GM13977 (cell line): ENCODE data around the gene CTNNA2.

Experiments
- DNase-seq: peaks from one replicate; pipeline ENCODE4 v3.0.0; 2012; ENCODE audit warnings: low spot score
- in situ Hi-C: fragments of 300-500 bp; cut with MboI; formaldehyde crosslinking; loops from one replicate; pipeline ENCODE4 v1.12.0; 2022; ENCODE audit warnings: low sequenced_read_pairs, low pct_unique_long_range_greater_than_20kb, mixed read lengths, inconsistent platforms; ENCODE audit not compliant: unreplicated experiment
- TF ChIP-seq, protein P1 (sequence below): IDR thresholded peaks from 2 replicates; pipeline ENCODE4 v1.5.1; 2012; ENCODE audit warnings: mild to moderate bottlenecking, control low read depth; ENCODE audit not compliant: insufficient read depth; ENCODE audit errors: extremely low read depth, missing control alignments

The CTNNA2 gene

DNA sequence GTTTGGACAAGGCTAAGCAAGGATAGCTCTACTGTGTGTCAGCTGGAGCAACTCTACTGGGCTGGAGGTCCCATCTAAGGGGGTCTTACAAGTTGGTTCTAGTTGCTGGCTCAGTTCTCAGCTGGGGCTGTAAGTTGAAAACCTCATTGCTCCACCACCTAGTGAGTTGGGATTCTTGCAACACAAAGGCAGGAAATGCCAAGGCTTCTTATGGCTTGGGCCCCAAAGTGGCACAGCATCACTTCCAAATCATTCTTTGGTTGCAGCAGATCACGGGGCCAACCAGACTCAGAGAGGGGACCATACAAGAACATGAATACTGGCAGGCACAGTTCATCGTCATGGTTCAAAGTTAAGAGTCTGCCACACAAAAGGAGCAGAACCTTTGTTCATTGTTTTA lies 459.0 kb downstream of the CTNNA2 start:
- TF ChIP-seq, protein P1, sequence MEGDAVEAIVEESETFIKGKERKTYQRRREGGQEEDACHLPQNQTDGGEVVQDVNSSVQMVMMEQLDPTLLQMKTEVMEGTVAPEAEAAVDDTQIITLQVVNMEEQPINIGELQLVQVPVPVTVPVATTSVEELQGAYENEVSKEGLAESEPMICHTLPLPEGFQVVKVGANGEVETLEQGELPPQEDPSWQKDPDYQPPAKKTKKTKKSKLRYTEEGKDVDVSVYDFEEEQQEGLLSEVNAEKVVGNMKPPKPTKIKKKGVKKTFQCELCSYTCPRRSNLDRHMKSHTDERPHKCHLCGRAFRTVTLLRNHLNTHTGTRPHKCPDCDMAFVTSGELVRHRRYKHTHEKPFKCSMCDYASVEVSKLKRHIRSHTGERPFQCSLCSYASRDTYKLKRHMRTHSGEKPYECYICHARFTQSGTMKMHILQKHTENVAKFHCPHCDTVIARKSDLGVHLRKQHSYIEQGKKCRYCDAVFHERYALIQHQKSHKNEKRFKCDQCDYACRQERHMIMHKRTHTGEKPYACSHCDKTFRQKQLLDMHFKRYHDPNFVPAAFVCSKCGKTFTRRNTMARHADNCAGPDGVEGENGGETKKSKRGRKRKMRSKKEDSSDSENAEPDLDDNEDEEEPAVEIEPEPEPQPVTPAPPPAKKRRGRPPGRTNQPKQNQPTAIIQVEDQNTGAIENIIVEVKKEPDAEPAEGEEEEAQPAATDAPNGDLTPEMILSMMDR = no peak
- in situ Hi-C loops = no loop called here
- DNase-seq = no peak

DNA sequence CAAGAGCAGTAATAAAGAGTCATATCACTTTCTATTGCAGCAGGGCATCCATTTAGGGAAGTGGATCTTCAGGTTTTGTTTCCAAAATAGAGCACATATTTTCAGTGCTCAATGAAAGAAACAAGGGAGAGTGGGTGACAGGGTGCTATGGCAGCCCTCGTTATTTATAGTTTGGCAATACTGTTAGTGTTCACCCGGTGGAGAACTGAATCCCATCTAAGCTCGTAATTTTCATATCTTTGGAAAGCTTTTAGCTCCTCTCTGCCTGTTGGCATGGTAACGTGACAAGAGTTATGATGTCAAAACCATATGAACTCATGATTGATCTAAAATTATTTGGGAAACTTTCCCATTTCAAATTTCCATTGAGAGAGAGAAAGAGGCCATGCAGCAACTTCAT lies 459.8 kb downstream of the CTNNA2 start:
- in situ Hi-C loops = no loop called here
- TF ChIP-seq, protein P1 = no peak

DNA sequence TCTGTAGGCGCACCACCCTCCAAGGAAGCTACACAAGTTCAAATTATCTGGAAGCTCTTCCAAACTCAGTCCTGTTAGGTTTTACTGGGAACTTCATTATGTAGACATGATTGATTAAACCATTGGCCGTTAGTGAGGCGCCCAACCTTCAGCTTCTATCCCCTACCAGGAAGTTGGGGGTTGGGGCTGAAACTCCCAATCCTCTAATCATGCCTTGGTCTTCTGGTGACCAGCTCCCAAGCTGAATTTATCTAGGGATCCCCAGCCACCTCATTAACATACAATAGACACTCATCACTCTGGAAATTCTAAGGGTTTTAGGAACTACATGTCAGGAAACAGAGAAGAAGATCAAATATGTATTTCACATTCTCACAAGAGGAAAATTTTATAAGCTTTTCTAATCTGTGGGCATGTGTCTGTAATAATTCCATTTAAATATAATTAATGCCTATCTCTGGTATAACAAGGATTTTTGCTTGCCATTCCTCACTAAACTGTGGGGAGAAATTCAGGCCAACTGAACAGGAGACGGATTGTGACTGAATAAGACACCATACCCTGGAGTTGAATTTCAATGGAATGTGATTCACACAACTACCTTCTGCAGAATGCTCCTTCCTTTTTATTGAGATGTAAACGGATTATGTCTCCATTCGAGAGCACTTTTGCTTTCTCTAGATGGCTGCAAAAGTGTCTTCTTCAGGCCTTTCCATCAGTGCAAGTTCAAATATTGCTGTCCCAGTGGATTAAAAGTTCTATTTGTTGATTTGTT lies 463.1 kb downstream of the CTNNA2 start:
- in situ Hi-C loops = no loop called here
- no peak for DNase-seq
- TF ChIP-seq, protein P1 = no peak

More for the DNA sequence above, 459.8 kb downstream of the CTNNA2 start:
- no peak for DNase-seq

DNA sequence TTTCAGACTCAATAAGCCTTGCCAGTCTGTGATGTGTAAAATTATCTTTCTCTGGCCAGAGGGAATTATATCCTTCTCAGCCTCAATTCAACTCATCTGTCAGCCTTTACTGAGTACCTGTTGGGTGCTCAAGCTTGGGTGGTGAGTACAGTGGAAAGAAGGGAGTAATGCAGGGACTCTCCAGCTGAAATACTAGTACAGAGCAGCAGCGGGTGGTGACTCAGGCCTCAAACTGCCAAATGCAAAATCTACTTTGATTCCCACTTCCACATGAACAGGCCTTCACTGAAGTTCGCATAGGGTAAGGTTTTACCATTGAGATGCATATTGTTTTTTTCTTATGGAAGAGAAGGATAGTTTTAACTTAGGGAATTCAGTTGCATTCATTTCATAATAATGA lies 464.9 kb downstream of the CTNNA2 start:
- TF ChIP-seq, protein P1 = no peak
- in situ Hi-C loops = no loop called here
- no peak for DNase-seq

DNA sequence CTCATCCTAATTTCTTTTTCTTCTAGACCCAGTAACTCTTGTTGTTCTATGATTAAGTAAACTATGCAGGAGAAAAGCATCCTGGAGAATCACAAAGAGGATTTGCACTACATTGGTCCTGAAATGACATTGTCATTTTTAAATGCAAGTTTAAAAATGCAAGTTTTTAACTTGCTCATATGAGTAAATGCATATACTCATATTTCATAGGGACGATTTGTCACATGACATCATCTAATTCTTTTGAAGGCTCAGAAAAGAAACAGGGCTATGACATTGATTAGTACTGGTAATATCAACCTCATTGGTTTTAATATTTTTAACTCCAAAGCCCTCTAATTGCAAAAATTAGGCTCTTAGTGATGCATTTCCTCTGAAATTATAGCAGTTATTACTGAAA lies 467.3 kb downstream of the CTNNA2 start:
- DNase-seq = no peak
- TF ChIP-seq, protein P1 = no peak
- in situ Hi-C loops = no loop called here

DNA sequence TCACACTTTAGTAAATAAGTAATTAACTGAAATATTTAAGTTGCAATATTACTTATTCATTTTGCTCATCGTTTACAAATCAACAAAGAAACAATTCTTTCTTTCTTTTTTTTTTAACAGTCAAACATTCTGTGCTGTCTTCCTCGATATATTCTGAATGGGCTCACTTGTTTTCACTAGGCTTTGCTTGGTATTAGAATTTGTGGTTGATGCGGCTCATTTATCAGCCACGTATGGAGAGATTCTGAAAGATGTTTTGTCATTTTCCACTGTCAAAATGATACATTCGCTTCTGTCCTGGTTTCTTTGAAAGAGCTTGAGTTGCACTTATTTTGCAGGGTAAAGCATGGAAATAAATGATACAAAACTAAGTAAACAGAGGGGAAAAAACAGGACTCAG lies 468.0 kb downstream of the CTNNA2 start:
- no peak for DNase-seq
- TF ChIP-seq, protein P1 = no peak
- in situ Hi-C loops = no loop called here
